Stimulated activated CD4-positive, alpha-beta T cell treated with anti-CD3 and anti-CD28 coated beads, Interleukin-2, amount 100 ng/mL, for 24 hours (primary cell): Measurements from ENCODE around the gene SPATA31A1.
"Not testable (repeated sequence)": the region's sequence is repeated elsewhere in the genome, so short reads cannot be mapped to it uniquely, and the experiment has no call there.

Experiments
- DNase-seq, 2 donors: peaks; one replicate each; pipeline ENCODE4 v3.0.0-alpha.2; 2020

SPATA31A1 gene

DNA sequence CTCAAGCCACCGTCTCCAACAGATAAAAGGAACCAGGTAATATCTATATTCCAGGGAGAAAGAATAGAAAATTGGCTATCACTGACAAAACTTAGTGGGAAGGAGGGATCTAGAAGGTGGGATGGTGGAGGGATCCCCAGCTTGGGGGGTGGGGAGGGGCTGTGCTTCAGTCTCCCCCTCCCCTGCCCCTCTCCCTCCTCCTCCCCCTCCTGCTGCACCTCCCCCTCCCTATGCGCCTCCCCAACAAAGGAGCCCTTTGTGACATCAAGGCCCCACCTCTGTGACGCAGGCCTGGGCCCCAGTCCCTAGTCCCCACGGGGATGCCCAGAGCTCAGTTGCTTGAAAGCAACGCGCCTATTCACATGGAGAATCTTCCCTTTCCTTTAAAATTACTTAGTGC lies at the start of gene SPATA31A1:
SPATA31A1 (plus strand) TSS at position 301 of the 400 bp plus-strand sequence; CDS start at position 363, 62 bp downstream.
- not testable (repeated sequence) for DNase-seq

DNA sequence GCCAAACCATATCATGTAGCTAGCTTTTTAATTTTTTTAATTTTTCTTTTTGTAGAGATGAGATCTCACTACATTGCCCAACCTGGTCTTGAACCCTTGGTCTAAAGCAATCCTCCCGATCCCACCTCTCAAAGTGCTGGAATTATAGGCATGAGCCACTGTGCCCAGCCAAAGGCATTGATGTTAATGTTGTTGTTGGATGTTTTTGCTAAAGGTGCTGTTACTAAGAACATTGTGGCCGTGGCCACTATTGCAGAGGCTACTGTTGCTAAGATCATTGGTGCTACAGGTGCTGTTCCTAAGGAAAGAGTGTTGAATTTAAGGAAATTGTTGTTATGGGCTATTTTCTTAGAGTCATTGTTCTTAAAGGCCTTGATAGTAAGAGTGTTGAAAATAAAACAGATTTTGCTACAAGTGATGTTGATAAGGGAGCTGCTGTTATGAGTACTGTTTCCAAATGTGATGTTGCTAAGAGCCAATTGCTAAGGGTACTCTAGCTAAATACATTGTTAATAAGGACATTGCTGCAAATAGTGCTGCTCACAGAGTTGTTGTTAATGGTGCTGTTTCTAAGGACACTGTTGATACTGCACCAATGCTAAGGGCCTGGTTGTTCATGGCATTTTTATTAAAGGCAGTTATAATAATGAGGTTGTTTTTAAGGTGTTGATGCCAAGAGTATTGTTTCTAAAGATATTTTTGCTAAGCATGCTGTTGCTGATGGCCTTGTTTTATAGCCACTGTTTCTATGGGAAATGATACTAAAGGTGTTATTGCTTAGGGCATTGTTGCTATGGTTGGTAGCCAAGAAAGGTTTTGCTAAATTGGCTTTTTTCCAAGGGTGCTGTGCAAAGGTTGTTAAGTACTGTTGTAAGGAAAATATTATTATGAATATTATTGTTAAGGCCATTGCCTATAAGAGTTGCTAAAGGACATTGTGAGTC lies 52.1 kb downstream of the SPATA31A1 start:
- DNase-seq: not testable (repeated sequence)

DNA sequence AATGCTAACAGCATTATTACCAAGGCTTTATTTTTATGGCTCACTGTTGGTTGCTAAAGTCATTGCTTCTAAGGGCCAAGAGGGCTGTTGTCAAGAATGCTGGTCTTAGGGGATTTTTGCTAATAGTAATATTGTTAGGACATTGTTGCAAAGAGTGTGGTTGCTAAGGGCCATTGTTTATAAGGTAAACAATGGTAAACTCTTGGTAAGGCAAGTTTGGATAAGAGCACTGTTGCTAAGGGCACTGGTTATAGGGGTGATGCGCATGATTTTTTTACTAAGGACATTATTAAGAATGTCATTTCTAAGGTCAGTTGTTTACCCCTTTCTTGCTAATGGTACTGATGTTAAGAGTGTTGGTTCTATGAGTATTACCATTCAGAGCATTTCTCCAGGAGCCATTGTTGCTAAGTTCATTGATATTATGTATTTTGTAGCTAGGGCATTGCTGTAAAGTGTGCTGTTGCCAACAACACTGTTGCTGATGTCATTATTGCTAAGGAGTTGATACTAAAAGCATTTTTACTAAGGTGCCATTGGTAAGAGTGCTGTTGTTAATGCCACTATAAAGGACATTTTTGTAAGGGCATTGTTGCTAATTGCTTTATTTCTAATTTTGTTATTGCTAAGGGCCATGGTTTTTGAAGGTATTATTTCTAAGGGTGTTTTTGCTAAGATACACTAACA lies 55.9 kb downstream of the SPATA31A1 start:
- DNase-seq: not testable (repeated sequence)
